GM12891 (cell line): Measurements from ENCODE around the gene EPHA2.

Experiments
- DNase-seq: peaks from one replicate; pipeline ENCODE4 v3.0.0; 2011; ENCODE audit warnings: low spot score; ENCODE audit not compliant: insufficient read length
- FAIRE-seq: peaks from 2 replicates; lab custom pipeline; 2011; peaks lifted over from hg19 to GRCh38; lab: Jason Lieb, UNC
- PAX5 ChIP-seq: IDR thresholded peaks from 2 replicates; pipeline ENCODE4 v1.6.1; 2011; ENCODE audit warnings: low read length, moderate library complexity, mild to moderate bottlenecking; ENCODE audit not compliant: insufficient read depth, severe bottlenecking
- POLR2A ChIP-seq: IDR thresholded peaks from 2 replicates; pipeline ENCODE4 v1.6.1; 2011; ENCODE audit warnings: low read depth, low read length, control low read depth
- POLR2AphosphoS5 ChIP-seq: IDR thresholded peaks from 2 replicates; pipeline ENCODE4 v1.6.1; 2011; ENCODE audit warnings: low read depth, low read length, control low read depth
- POU2F2 ChIP-seq: IDR thresholded peaks from 2 replicates; pipeline ENCODE4 v1.6.1; 2011; ENCODE audit warnings: low read depth, mild to moderate bottlenecking, control low read depth, low read length, moderate library complexity
- SPI1 ChIP-seq: IDR thresholded peaks from 2 replicates; pipeline ENCODE4 v1.6.1; 2011; ENCODE audit warnings: low read depth, low read length, control low read depth
- TAF1 ChIP-seq: IDR thresholded peaks from 2 replicates; pipeline ENCODE4 v1.6.1; 2011; ENCODE audit warnings: low read depth, low read length, control low read depth

Gene EPHA2

DNA sequence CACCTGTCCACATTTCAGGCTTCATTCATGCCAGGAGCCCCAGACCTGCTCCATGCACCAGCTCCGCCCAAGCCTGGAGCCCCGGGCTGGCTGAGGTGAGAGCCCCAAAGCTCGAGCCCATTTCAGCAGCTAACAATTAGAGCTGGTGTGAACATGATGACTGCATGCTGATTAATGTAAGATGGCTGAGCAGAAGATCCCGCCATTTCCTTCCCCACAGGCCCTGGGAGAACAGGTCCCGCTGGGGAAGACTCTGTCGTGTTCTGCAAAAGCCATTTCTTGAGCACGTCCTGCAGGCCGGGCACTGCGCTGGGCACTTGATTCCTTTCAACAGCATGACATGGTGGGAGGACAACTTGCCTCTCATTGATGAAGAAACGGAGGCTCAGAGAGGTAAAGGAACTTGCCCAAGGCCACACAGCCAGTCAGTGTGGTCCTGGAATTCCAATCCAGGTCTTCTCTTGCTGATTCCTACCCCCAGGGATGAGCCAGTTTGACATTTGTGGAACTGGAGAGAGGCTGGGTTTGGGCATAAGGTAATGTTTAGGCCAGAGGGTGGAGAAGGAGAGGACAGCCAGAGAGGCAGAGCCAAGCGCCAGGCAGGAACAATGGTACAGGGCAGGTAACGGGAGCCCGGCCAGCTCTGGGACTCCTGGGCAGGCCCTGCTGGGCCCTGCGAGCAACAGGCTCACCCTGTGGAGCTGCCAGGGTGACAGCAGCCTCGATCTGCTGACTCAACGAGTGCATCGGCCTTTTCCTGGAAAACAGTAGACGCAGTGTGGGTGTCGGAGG, 28.1 kb upstream of the EPHA2 start:
- no peak for DNase-seq
- FAIRE-seq, result no peak
- TF ChIP-seq PAX5 (no peak), POU2F2 (no peak), POLR2A (no peak), TAF1 (no peak), POLR2AphosphoS5 (no peak), SPI1 (no peak)

DNA sequence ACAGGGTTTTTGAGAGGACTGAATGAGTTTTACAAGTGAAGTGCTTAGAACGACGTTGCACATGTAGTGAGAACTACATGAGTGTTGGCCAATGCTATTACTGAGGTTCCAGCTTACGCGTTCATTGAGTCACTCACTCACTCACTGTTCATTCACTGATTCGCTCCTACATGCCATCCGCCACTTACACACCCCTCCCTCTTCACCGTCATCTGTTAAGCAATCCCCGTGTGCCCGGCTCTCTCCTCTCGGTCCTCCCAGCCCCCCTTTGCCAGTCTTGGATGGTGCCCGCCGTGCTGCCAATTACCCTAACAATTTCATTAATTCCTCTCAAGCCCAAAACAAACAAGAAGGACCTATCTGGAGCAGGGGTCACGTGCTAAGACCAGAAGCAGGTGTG, 27.3 kb upstream of the EPHA2 start:
- FAIRE-seq (no peak), DNase-seq (no peak)
- no peak for TF ChIP-seq SPI1
- TF ChIP-seq PAX5, result no peak
- TF ChIP-seq POLR2AphosphoS5, result no peak

DNA sequence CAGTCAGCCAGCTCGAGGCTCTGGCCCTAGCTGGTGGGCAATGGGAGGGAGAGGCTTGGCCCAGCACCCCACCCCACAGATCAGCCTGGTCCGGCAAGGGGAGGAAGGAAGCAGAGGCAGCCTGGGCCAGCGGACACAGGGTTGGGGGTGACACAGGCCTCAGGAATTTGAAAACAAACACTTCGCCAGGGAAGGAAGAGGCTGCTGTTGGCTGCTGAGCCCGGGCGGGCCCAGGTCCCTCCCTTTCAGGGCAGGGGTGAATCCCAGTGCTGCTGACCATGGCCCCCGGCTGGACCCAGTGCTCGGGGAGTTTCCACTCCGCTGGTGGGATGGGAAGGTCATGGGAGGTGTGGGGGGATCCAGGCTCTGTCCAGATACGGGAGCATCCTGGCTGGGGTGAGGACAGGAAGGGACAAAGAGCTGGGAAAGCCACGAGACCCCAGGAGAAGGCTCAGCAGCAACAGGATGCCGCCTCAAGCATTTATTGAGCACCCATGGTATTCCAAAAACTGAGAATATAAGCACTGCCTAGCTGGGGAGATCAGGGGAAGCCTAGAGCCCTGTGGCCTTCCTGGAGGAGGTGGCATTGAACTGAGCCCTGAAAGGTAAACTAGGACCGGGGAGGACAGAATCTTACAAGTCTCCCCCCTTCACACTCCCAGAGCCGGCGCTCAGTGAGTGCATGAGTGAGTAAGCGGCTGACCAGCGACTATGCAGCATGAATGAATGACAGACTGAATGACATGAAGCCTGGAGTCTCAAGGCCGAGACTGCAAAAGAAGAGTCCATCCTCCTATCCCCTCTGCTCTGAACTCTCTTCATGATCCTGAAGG, 26.2 kb upstream of the EPHA2 start:
- no peak for TF ChIP-seq PAX5
- no peak for TF ChIP-seq SPI1
- no peak for TF ChIP-seq POU2F2
- no peak for TF ChIP-seq POLR2A
- no peak for TF ChIP-seq POLR2AphosphoS5
- no peak for FAIRE-seq
- DNase-seq, result no peak

DNA sequence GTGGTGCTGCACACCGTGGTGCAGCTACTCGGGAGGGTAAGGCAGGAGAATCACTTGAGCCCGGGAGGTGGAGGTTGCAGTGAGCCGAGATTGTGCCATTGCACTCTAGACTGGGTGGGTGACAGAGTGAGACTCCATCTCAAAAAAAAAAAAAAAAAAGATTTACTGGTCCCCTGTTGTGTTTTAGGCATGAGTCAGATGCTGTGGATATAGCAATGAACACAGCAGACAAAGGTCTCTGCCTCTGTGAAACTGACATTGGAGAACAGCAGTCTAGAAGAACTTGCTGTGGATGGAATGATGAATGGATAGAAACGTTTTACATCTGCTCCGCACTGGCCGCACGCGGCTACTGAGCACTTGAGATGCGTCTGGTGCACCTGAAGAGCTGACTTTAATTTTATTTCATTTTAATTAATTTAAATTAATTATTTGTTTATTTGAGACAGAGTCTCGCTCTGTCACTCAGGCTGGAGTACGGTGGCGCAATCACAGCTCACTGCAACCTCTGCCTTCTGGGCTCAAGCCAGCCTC, 24.5 kb upstream of the EPHA2 start:
- FAIRE-seq, result no peak
- no peak for DNase-seq
- no peak for TF ChIP-seq TAF1

DNA sequence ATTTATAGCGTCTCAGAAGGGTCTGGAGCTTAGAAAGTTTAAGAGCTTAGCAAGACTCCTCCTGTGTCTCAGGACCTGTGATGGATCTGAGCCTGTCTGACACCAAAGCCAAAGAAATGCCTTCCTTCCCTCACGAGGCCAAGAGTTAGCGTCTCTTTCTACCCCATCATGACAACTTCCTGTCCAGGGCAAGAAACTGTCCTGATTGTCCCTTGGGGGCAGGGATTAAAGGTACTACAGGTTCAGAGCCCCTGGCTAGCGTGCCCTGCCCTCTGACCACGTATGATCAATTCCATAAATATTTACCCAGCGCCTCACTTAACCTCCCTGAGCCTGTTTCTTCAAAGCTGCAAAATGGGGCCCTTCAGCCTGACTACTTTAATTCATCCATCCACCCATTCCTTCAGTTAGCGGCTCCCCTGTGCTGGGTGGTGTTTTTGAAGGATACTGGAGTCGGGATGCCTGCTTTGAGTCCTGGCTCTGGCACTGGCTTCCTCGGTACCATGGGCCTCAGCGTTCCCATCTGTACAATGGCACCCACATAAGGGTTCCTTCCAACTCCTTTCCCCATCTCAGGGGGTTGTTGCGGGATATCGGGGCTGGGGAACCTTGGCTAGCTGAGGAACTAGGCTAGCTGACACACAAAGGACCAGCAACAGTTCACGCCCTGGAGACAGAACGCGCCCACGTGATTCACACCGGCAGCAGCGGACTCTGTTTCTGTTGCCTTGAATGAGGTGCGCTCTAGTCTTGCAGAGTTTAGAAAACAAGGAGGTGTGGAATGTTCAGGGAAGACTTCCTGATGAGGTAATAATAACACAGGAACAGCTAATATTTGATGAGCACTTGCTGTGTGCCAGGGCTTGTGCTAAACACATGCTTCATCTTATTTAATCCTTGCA, 23.0 kb upstream of the EPHA2 start:
- TF ChIP-seq TAF1 (no peak), PAX5 (no peak), SPI1 (no peak)
- FAIRE-seq (no peak), DNase-seq (no peak)

DNA sequence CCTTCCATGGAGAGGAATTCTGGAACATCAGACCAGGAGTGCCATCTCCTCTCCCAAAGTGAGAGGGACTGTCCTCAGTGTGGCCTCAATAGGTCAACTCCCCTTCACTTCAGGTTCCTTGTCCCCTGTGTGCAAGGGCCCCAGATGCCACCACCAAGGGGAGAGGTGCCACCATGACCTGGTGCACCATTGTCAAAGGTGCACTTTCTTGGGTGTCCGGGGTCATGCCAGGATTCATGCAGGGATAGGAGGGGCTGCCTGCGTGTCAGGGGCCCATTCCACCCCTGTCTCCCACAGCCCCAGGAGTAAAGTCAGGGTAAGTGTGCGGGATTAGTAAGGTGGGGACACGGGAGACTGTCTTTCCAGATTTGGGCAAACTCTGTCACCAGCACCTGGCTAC, 21.4 kb upstream of the EPHA2 start:
- no peak for FAIRE-seq
- no peak for TF ChIP-seq TAF1
- TF ChIP-seq POLR2A, result no peak
- TF ChIP-seq POU2F2, result no peak
- TF ChIP-seq SPI1, result no peak
- no peak for TF ChIP-seq POLR2AphosphoS5
- TF ChIP-seq PAX5, result no peak
- no peak for DNase-seq

DNA sequence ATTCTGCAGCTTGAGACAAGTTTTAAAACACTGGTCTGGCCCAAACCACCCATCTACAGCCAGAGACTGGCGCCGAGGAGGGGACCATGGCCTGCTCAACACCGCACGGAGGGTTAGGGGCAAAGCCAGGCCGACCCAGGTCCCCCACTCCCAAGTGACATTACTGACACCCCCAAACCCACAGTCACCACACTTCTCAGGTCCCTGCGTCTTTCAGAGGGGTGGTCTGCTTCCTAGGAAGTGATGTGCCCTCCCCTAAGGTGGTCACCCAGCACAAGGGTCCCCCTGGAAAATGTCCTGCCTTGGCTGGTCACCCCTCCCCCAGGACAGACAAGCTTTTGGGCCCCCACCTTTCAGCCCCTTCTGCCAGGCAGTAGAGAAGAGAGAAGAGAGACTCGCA, 20.8 kb upstream of the EPHA2 start:
- TF ChIP-seq TAF1 (no peak), POU2F2 (no peak), SPI1 (no peak), POLR2AphosphoS5 (no peak), POLR2A (no peak), PAX5 (no peak)
- DNase-seq (no peak), FAIRE-seq (no peak)

DNA sequence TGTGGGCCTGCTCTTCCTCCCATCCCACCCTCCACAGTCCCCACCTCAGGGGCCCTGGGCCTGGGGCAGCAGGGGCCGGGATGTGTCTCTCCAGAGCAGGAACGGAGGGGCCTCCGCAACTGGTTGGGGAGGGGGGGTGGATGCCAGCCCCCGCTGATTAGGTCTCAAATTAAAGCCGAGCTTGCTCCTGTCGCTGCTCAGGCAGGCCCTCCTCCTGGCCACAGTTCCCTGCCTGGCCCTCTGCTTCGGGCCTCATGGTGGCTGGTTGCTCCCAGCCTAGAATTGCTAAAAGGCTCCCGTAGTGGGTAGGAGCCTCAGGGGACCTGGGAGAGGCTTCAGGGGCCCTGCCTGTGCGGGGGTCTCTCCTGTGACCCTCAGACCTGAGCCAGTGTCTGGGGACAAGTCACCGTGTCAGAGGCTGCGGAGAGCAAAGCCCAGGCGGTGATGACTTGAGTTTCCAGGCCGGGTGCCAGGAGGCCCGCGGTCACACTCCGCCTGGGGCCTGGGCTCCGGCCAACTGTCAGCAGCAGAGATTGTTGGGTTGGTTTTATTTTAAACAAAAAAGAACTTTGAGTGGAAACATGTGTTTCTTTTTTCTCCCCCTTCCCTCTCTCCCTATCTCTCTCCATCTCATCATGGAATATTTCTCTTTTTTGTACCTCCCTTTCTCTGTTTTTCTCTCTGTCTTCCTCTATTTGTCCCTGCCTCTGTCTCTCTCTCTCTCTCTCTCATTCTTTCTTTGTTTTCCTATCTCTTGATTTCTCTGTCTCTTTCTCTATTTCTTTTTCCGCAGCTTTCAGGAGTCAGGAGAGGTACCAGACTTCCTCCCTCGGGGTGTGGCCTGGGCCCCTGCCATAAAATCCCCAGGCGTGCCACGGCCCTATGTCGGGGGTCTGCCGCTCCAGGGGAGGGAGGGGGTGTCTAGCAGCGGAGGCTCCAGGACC, 20.0 kb upstream of the EPHA2 start:
- DNase-seq (no peak), FAIRE-seq (no peak)
- TF ChIP-seq TAF1, result no peak
- no peak for TF ChIP-seq SPI1
- TF ChIP-seq POLR2AphosphoS5, result no peak
- TF ChIP-seq PAX5, result no peak
- TF ChIP-seq POLR2A, result no peak
- no peak for TF ChIP-seq POU2F2
